Activated T-helper 1 cell treated with anti-CD3 and anti-CD28 coated beads, Interleukin-2, amount 50 U/mL, for 16 hours (primary cell): ENCODE data around the gene P2RY8.
"Not testable (repeated sequence)": the region's sequence is repeated elsewhere in the genome, so short reads cannot be mapped to it uniquely, and the experiment has no call there.

Experiments
- DNase-seq, 2 donors: peaks; one replicate each; pipeline ENCODE4 v3.0.0-alpha.2; 2020; ENCODE audit warnings: low read depth in 1 of 2, low spot score in 1 of 2

Gene P2RY8

GRCh38 chrX:1521459-1521956 lies 15.5 kb downstream of the P2RY8 start:
- peak in 1 of 2 donors; percentile 47 for DNase-seq

GRCh38 chrX:1520350-1520749 lies 16.6 kb downstream of the P2RY8 start:
- no peak for DNase-seq

- no peak for DNase-seq
Measured at GRCh38 chrX:1519022-1519497, 17.9 kb downstream of the P2RY8 start.

GRCh38 chrX:1518512-1518911 lies 18.5 kb downstream of the P2RY8 start:
- DNase-seq, result no peak

- DNase-seq, result no peak
Measured at GRCh38 chrX:1516596-1517104, 20.3 kb downstream of the P2RY8 start.

GRCh38 chrX:1511829-1512228 lies 25.2 kb downstream of the P2RY8 start:
- DNase-seq, result no peak

- DNase-seq, result no peak
Measured at GRCh38 chrX:1511150-1511549, 25.8 kb downstream of the P2RY8 start.

GRCh38 chrX:1507511-1508463 lies 29.2 kb downstream of the P2RY8 start:
- no peak for DNase-seq

GRCh38 chrX:1506916-1507315 lies 30.1 kb downstream of the P2RY8 start:
- no peak for DNase-seq

GRCh38 chrX:1502853-1503252 lies 34.1 kb downstream of the P2RY8 start:
- DNase-seq, result no peak

GRCh38 chrX:1502241-1502640 lies 34.7 kb downstream of the P2RY8 start:
- DNase-seq, result no peak

- no peak for DNase-seq
Measured at GRCh38 chrX:1500701-1501624, 36.0 kb downstream of the P2RY8 start.

- no peak for DNase-seq
Measured at GRCh38 chrX:1496076-1496475, 40.9 kb downstream of the P2RY8 start.

GRCh38 chrX:1493877-1494510 lies 43.0 kb downstream of the P2RY8 start:
- no peak for DNase-seq

GRCh38 chrX:1493412-1493811 lies 43.6 kb downstream of the P2RY8 start:
- DNase-seq, result no peak

GRCh38 chrX:1492421-1493012 lies 44.5 kb downstream of the P2RY8 start:
- no peak for DNase-seq

GRCh38 chrX:1491851-1492349 lies 45.1 kb downstream of the P2RY8 start:
- DNase-seq, result no peak

- DNase-seq, result not testable (repeated sequence)
Measured at GRCh38 chrX:1491248-1491647, 45.7 kb downstream of the P2RY8 start.

- not testable (repeated sequence) for DNase-seq
Measured at GRCh38 chrX:1490723-1491122, 46.3 kb downstream of the P2RY8 start.

- not testable (repeated sequence) for DNase-seq
Measured at GRCh38 chrX:1489354-1489753, 47.6 kb downstream of the P2RY8 start.
